ENCODE results near the gene ANKRD35.

GRCh38 chr1:145845514-145846161 lies 40.0 kb downstream of the ANKRD35 start, which contains the start of gene NUDT17:
- TF ChIP-seq USF2 (CRISPR knock-in tag; IDR thresholded peaks at IDR 0.05) (no peak), JUN (CRISPR knock-in tag; IDR thresholded peaks at IDR 0.05) (no peak), CTCF (IDR thresholded peaks at IDR 0.05) (peak; percentile 82), ELF4 (CRISPR knock-in tag; IDR thresholded peaks at IDR 0.05; ENCODE audit: low read depth) (no peak), ZNF138 (CRISPR knock-in tag; conservative IDR thresholded peaks at IDR 0.05) (no peak), ZBTB43 (CRISPR knock-in tag; IDR thresholded peaks at IDR 0.05) (no peak), MAX (CRISPR knock-in tag; IDR thresholded peaks at IDR 0.05) (no peak), GABPB1 (CRISPR knock-in tag; IDR thresholded peaks at IDR 0.05) (no peak), RELA (CRISPR knock-in tag; IDR thresholded peaks at IDR 0.05; ENCODE audit: borderline replicate concordance) (no peak), ZNF512 (CRISPR knock-in tag; IDR thresholded peaks at IDR 0.05; ENCODE audit: borderline replicate concordance) (no peak)

Data from WTC11 (cell line).